ENCODE data around the gene CST3. TPM values are rescaled to one million over a fixed set of nuclear protein-coding genes. Genes with fewer than 3 reads are reported as not detected.

The CST3 gene
- total RNA-seq, 1 donor from 2014 or later: 0.31 TPM

GRCh38 chr20:23587631-23588030, 50.1 kb downstream of the CST3 start:
- no peak overlapping the region for H3K4me3 Mint-ChIP-seq
- H3K9me3 Mint-ChIP-seq: no peaks in the 10 kb centered on the region
- H3K4me1 Mint-ChIP-seq (ENCODE audit: low read depth): no peaks in the 10 kb centered on the region
- no peak overlapping the region for H3K27ac Mint-ChIP-seq
- H3K27me3 Mint-ChIP-seq (ENCODE audit: insufficient read depth): peaks cover 2% of the 10 kb centered on the region
- DNase-seq (ENCODE audit: low spot score): no peak
- intact Hi-C loops (cut with micrococcal nuclease): no loop called here
- no peaks in the 10 kb centered on the region for H3K36me3 Mint-ChIP-seq (ENCODE audit: low read depth)

DNA sequence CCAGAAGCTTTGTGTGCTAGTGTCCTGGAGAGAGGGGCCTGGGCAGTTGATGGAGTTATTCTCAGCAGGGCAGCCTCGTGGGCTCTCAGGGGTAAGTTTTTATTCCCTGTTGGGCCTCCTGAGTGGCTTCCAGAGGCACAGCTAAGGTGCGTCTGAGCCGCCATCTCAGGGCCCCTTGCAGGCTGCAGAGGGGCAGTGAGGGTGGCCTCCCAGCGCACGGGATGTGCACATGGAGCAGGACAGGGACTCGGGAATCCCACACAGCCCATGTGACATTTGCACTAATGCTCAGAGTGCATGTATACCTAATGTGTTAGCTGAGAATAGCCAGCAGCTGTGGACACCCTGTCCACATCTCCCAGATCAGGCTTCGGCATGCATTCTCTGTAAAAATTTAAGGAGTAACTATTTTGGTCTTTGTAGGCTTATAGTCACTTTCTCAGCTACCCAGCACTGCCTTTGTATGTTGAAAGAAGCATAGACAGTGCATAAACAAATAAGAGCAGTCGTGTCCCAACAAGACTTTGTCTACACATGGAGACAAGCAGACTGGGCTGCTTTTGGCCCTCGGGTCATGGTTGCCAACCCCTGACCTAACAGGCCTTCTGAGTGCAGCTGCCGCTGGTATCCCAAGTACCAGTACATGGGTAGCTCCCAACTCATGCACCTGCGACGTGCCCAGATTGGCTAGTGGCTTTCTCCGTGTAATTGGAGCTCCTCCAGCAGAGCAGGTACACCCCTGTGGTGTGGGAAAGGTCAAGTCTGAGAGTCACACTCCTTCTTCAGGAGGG, 50.8 kb downstream of the CST3 start:
- no peak for DNase-seq (ENCODE audit: low spot score)
- Mint-ChIP-seq H3K9me3 (no peaks in the 10 kb centered on the region), H3K4me1 (ENCODE audit: low read depth) (no peaks in the 10 kb centered on the region), H3K27me3 (ENCODE audit: insufficient read depth) (peaks cover 2% of the 10 kb centered on the region), H3K27ac (no peak overlapping the region), H3K36me3 (ENCODE audit: low read depth) (no peaks in the 10 kb centered on the region), H3K4me3 (no peak overlapping the region)
- intact Hi-C loops (cut with micrococcal nuclease): no loop called here

GRCh38 chr20:23585808-23586734, 51.7 kb downstream of the CST3 start:
- DNase-seq (ENCODE audit: low spot score): no peak
- no peaks in the 10 kb centered on the region for H3K9me3 Mint-ChIP-seq
- H3K4me3 Mint-ChIP-seq: no peak overlapping the region
- no peaks in the 10 kb centered on the region for H3K4me1 Mint-ChIP-seq (ENCODE audit: low read depth)
- no peak overlapping the region for H3K27ac Mint-ChIP-seq
- peaks cover 2% of the 10 kb centered on the region for H3K27me3 Mint-ChIP-seq (ENCODE audit: insufficient read depth)
- no peaks in the 10 kb centered on the region for H3K36me3 Mint-ChIP-seq (ENCODE audit: low read depth)
- intact Hi-C loops (cut with micrococcal nuclease): no loop called here

GRCh38 chr20:23585449-23585807, 52.3 kb downstream of the CST3 start:
- Mint-ChIP-seq H3K4me3 (no peak overlapping the region), H3K36me3 (ENCODE audit: low read depth) (no peaks in the 10 kb centered on the region), H3K27me3 (ENCODE audit: insufficient read depth) (peaks cover 2% of the 10 kb centered on the region), H3K4me1 (ENCODE audit: low read depth) (no peaks in the 10 kb centered on the region), H3K27ac (no peak overlapping the region), H3K9me3 (no peaks in the 10 kb centered on the region)
- DNase-seq (ENCODE audit: low spot score): no peak
- intact Hi-C loops (cut with micrococcal nuclease): no loop called here

DNA sequence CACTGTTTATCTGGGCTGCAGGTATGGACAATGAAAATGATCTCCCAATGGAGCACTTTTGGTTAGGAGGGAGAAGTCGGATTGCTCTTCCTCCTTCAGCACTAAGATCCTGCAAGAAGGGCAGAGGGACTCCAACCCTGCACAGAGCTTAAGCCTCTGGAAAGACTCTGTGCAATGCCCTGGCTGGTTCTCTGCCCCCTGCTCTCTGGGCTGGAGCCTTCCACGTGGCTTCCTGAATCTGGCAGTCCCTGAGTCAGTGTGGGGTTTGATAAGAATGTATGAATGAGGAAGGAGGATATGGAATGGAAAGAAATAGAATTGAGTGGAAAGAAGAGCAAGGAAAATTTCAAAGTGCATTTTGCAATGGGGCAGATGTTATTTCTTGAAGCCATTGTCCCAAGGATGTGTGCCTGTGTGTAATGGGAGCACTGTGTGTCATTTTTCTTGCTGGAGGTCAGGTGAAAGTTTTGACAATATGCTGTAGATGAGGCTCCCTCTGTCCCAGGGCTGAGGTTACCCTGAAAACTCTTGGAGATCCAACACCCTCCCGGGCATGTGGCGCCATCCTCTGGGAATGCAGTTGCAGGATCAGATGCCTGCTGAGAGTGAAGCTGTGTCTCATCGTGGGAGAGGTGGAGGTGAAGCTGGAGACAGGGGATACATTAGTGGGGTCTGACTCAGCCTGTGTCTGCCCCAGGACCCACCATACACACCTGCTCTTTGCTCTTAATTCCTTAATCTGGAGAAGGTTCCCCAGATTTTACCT, 53.1 kb downstream of the CST3 start:
- intact Hi-C loops (cut with micrococcal nuclease): no loop called here

More for the DNA sequence above, 53.1 kb downstream of the CST3 start:
- no peak overlapping the region for H3K4me3 Mint-ChIP-seq
- no peaks in the 10 kb centered on the region for H3K9me3 Mint-ChIP-seq
- H3K27ac Mint-ChIP-seq: no peak overlapping the region
- no peak for DNase-seq (ENCODE audit: low spot score)
- no peaks in the 10 kb centered on the region for H3K4me1 Mint-ChIP-seq (ENCODE audit: low read depth)
- peaks cover 2% of the 10 kb centered on the region for H3K27me3 Mint-ChIP-seq (ENCODE audit: insufficient read depth)
- H3K36me3 Mint-ChIP-seq (ENCODE audit: low read depth): no peaks in the 10 kb centered on the region

Other genes starting within 250 kb of the CST3 start
- gene NAPB, start 216.5 kb downstream of the CST3 start, total RNA-seq: 14.0 and 15.5 TPM in 2 replicates
- not detected in 2 replicates for gene CSTL1, start 198.3 kb downstream of the CST3 start, total RNA-seq
- gene CST11, start 185.1 kb downstream of the CST3 start, total RNA-seq: not detected in 2 replicates
- gene CST8, start 146.8 kb downstream of the CST3 start, total RNA-seq: not detected in 2 replicates
- not detected in 2 replicates for gene CST9L, start 69.5 kb downstream of the CST3 start, total RNA-seq
- not detected in 2 replicates for gene CST9, start 32.0 kb downstream of the CST3 start, total RNA-seq
- not detected in 2 replicates for gene CST4, start 51.1 kb upstream of the CST3 start, total RNA-seq
- not detected in 2 replicates for gene CST1, start 113.0 kb upstream of the CST3 start, total RNA-seq
- not detected in 2 replicates for gene CST2, start 188.8 kb upstream of the CST3 start, total RNA-seq
- gene CST5, start 241.8 kb upstream of the CST3 start, total RNA-seq: not detected in 2 replicates